Lung (tissue), 12 donors: ENCODE data around the gene PEX10. TPM values are rescaled to one million over a fixed set of nuclear protein-coding genes. Genes with fewer than 3 reads are reported as not detected.

Experiments used
- ATAC-seq: fragments of 200-7000 bp; cut with Tn5 transposase; one replicate; pipeline ENCODE4 v1.9.1; 2020; ENCODE audit warnings: moderate number of reproducible peaks; ENCODE audit not compliant: insufficient read depth, low FRiP score
- DNase-seq, 3 donors: peaks; one replicate each; pipeline ENCODE4 v3.0.0-alpha.2; 2013 to 2017
- H3K27ac ChIP-seq, 2 donors: one replicate each; pipeline ENCODE4 v1.5.1; 2013; ENCODE audit warnings: mild to moderate bottlenecking in 2 of 2, moderate library complexity in 2 of 2, control low read depth in 1 of 2, inconsistent platforms in 1 of 2, low read depth in 1 of 2, low read length in 1 of 2
- H3K27me3 ChIP-seq, 3 donors: one replicate each; pipeline ENCODE4 v1.5.1; 2013; ENCODE audit warnings: low read length in 2 of 3; ENCODE audit not compliant: control insufficient read depth in 3 of 3, insufficient read depth in 3 of 3
- H3K36me3 ChIP-seq, 4 donors: one replicate each; pipeline ENCODE4 v1.5.1; 2013; ENCODE audit warnings: low read length in 4 of 4, mild to moderate bottlenecking in 1 of 4, moderate library complexity in 1 of 4; ENCODE audit not compliant: control insufficient read depth in 4 of 4, insufficient read depth in 4 of 4
- H3K4me1 ChIP-seq, 5 donors: one replicate each; pipeline ENCODE4 v1.5.1; 2013; ENCODE audit warnings: low read length in 5 of 5, mild to moderate bottlenecking in 2 of 5, moderate library complexity in 1 of 5; ENCODE audit not compliant: control insufficient read depth in 5 of 5, insufficient read depth in 5 of 5
- H3K4me3 ChIP-seq: one replicate; pipeline ENCODE4 v1.5.1; 2013; ENCODE audit warnings: mild to moderate bottlenecking, control low read depth, moderate library complexity
- H3K9ac ChIP-seq, 2 donors: one replicate each; pipeline ENCODE4 v1.5.1; 2013; ENCODE audit warnings: low read length in 2 of 2, control low read depth in 1 of 2; ENCODE audit not compliant: insufficient read depth in 1 of 2
- H3K9me3 ChIP-seq, 4 donors: one replicate each; pipeline ENCODE4 v1.5.1; 2013; ENCODE audit warnings: low read length in 3 of 4, mild to moderate bottlenecking in 1 of 4, moderate library complexity in 1 of 4; ENCODE audit not compliant: control insufficient read depth in 4 of 4, insufficient read depth in 3 of 4
- CTCF ChIP-seq: IDR thresholded peaks from 2 replicates; pipeline ENCODE4 v1.5.1; 2012; ENCODE audit warnings: mild to moderate bottlenecking; ENCODE audit errors: control extremely low read depth, extremely low read depth
- WGBS, 2 donors: extraction: QIAGEN DNeasy Blood & Tissue Kit; methylation state at CpG; one replicate each; pipeline ENCODE4 v1.1.7; 2013; 5-methylcytosine and 5-hydroxymethylcytosine counted together
- polyA plus RNA-seq, 2 donors: library from polyadenylated mRNA; stranded (reverse); fragments of 200-250 nt; gene quantifications; one replicate each; pipeline ENCODE4 v1.2.1, GENCODE V29; 2013
- total RNA-seq, 2 donors: library from RNA; depleted of rRNA in 1 of 2; stranded (reverse); fragments of >200 nt in 1 of 2; gene quantifications; one replicate each; pipeline ENCODE4 v1.2.1, GENCODE V29; 2014 to 2021
- donor health status: control.
- donor health status: control.
- donor health status: Bipolar disorder and iron deficiency.
- donor health status: healthy.
- donor health status: DM: yes; HTN: yes; CAD: no.

The PEX10 gene
- total and polyA plus RNA-seq, 4 donors: 15.7 to 25.4 (median 20.5) TPM

- Histone ChIP-seq H3K27me3 (no peaks in the 10 kb centered on the region), H3K9ac (no peak overlapping the region), H3K9me3 (no peaks in the 10 kb centered on the region), H3K4me1 (peaks cover 0 to 4% (median 1%) of the 10 kb centered on the region in 5 donors), H3K4me3 (no peak overlapping the region), H3K36me3 (peaks cover 10 to 70% (median 17%) of the 10 kb centered on the region in 4 donors), H3K27ac (no peak overlapping the region)
- WGBS, 2 donors: 87 to 91% methylated on average over 26 of the region's 26 CpGs
- TF ChIP-seq CTCF: no peak
- no peak for ATAC-seq
- DNase-seq: no peak
These were observed 5.8 kb downstream of the PEX10 start for GRCh38 chr1:2406451-2407041.

- TF ChIP-seq CTCF: no peak
- DNase-seq: no peak
- Histone ChIP-seq H3K36me3 (peaks cover 10 to 77% (median 19%) of the 10 kb centered on the region in 4 donors), H3K9me3 (no peaks in the 10 kb centered on the region), H3K4me1 (peaks cover 0 to 4% (median 0%) of the 10 kb centered on the region in 5 donors), H3K4me3 (no peak overlapping the region), H3K27ac (no peak overlapping the region), H3K9ac (no peak overlapping the region), H3K27me3 (no peaks in the 10 kb centered on the region)
- WGBS, 2 donors: 84 to 86% methylated on average over 26 to 28 of the region's 28 CpGs
- no peak for ATAC-seq
These were observed 6.6 kb downstream of the PEX10 start for GRCh38 chr1:2405588-2406295.

GRCh38 chr1:2404890-2405511, 7.4 kb downstream of the PEX10 start:
- H3K27me3 ChIP-seq: no peaks in the 10 kb centered on the region
- H3K9ac ChIP-seq: no peak overlapping the region
- H3K36me3 ChIP-seq: peaks cover 10 to 83% (median 22%) of the 10 kb centered on the region in 4 donors
- no peak for DNase-seq
- H3K9me3 ChIP-seq: no peaks in the 10 kb centered on the region
- no peak overlapping the region for H3K4me3 ChIP-seq
- ATAC-seq: no peak
- peaks cover 0 to 4% (median 0%) of the 10 kb centered on the region in 5 donors for H3K4me1 ChIP-seq
- WGBS, 2 donors: 89 to 90% methylated on average over 24 of the region's 24 CpGs
- no peak overlapping the region for H3K27ac ChIP-seq
- TF ChIP-seq CTCF: no peak
